WTC11 (cell line): ENCODE results near the gene CHPT1. TPM values are rescaled to one million over a fixed set of nuclear protein-coding genes. Genes with fewer than 3 reads are reported as not detected.

Experiments used
- ATAC-seq: fragments of 200-7000 bp; cut with Tn5 transposase; 2 replicates; pipeline ENCODE4 v1.10.0; 2021; ENCODE audit warnings: mild to moderate bottlenecking, moderate library complexity
- CTCF ChIA-PET: fragments of 300-600 bp; sonication (Branson Sonifier 250); formaldehyde crosslinking; loops from one replicate; lab custom pipeline; 2021; ENCODE audit warnings: antibody characterized with exemption; lab: Charles Lee
- POLR2A ChIA-PET: fragments of 350-600 bp; sonication (Branson Sonifier 250); formaldehyde crosslinking; loops from one replicate; lab custom pipeline; 2021; ENCODE audit warnings: antibody characterized with exemption; lab: Charles Lee
- DNase-seq: peaks from one replicate; pipeline ENCODE4 v3.0.0; 2021; ENCODE audit warnings: low spot score
- H3K27ac Mint-ChIP-seq: 2 replicates; pipeline ENCODE4 v1.8.0; 2021; ENCODE audit warnings: mixed read lengths
- H3K27me3 Mint-ChIP-seq: 2 replicates; pipeline ENCODE4 v1.8.0; 2021; ENCODE audit warnings: low read depth, mild to moderate bottlenecking, moderate library complexity, mixed read lengths
- H3K36me3 Mint-ChIP-seq: 2 replicates; pipeline ENCODE4 v1.8.0; 2021; ENCODE audit warnings: mixed read lengths
- H3K4me1 Mint-ChIP-seq: 2 replicates; pipeline ENCODE4 v1.8.0; 2022; ENCODE audit warnings: mixed read lengths
- H3K4me3 Mint-ChIP-seq: 2 replicates; pipeline ENCODE4 v1.8.0; 2021; ENCODE audit warnings: mild to moderate bottlenecking, moderate library complexity, mixed read lengths
- H3K9me3 Mint-ChIP-seq: 2 replicates; pipeline ENCODE4 v1.8.0; 2021; ENCODE audit warnings: mixed read lengths
- AFF4 ChIP-seq: sonication (generic); formaldehyde crosslinking; IDR thresholded peaks from 2 replicates; pipeline ENCODE4 v1.8.1; 2023; ENCODE audit warnings: mild to moderate bottlenecking, missing genetic modification reagents, borderline replicate concordance
- ATF1 ChIP-seq: sonication (generic); formaldehyde crosslinking; IDR thresholded peaks from 2 replicates; pipeline ENCODE4 v1.8.1; 2023; ENCODE audit warnings: mild to moderate bottlenecking, moderate library complexity, missing genetic modification reagents
- CDX4 ChIP-seq: fragments of 250-450 bp; sonication (Bioruptor Pico); IDR thresholded peaks from 2 replicates; pipeline ENCODE4 v1.9.0; 2021; ENCODE audit warnings: moderate library complexity, mild to moderate bottlenecking, inconsistent platforms, borderline replicate concordance
- ETV6 ChIP-seq: sonication (generic); formaldehyde crosslinking; IDR thresholded peaks from 2 replicates; pipeline ENCODE4 v1.8.1; 2022; ENCODE audit warnings: mild to moderate bottlenecking, missing genetic modification reagents
- HMGA2 ChIP-seq: fragments of 250-450 bp; sonication (Bioruptor Pico); IDR thresholded peaks from 2 replicates; pipeline ENCODE4 v1.4.0; 2021; ENCODE audit warnings: mild to moderate bottlenecking, moderate library complexity
- HMGXB4 ChIP-seq: sonication (generic); formaldehyde crosslinking; IDR thresholded peaks from 2 replicates; pipeline ENCODE4 v1.8.1; 2023; ENCODE audit warnings: mild to moderate bottlenecking, moderate library complexity, missing genetic modification reagents
- JAZF1 ChIP-seq: fragments of 250-450 bp; sonication (Bioruptor Pico); IDR thresholded peaks from 2 replicates; pipeline ENCODE4 v1.9.0; 2021; ENCODE audit warnings: moderate library complexity, mild to moderate bottlenecking, inconsistent platforms
- JUN ChIP-seq: sonication (generic); formaldehyde crosslinking; IDR thresholded peaks from 2 replicates; pipeline ENCODE4 v1.8.0; 2023; ENCODE audit warnings: mild to moderate bottlenecking, missing genetic modification reagents
- MXD4 ChIP-seq: fragments of 250-450 bp; sonication (Bioruptor Pico); IDR thresholded peaks from 2 replicates; pipeline ENCODE4 v1.8.0; 2021; ENCODE audit warnings: mild to moderate bottlenecking, moderate library complexity, borderline replicate concordance
- NR1H2 ChIP-seq: sonication (generic); formaldehyde crosslinking; IDR thresholded peaks from 2 replicates; pipeline ENCODE4 v1.9.0; 2021; ENCODE audit warnings: mild to moderate bottlenecking, moderate library complexity, missing genetic modification reagents
- NR2C2 ChIP-seq: sonication (generic); formaldehyde crosslinking; IDR thresholded peaks from 2 replicates; pipeline ENCODE4 v1.8.0; 2022; ENCODE audit warnings: mild to moderate bottlenecking, missing genetic modification reagents
- PRDM15 ChIP-seq: sonication (generic); formaldehyde crosslinking; IDR thresholded peaks from 2 replicates; pipeline ENCODE4 v1.8.0; 2022; ENCODE audit warnings: missing genetic modification reagents
- PRRX2 ChIP-seq: fragments of 250-450 bp; sonication (Bioruptor Pico); IDR thresholded peaks from 2 replicates; pipeline ENCODE4 v1.8.0; 2021; ENCODE audit warnings: mild to moderate bottlenecking
- RORB ChIP-seq: fragments of 250-450 bp; sonication (Bioruptor Pico); IDR thresholded peaks from 2 replicates; pipeline ENCODE4 v1.9.0; 2021; ENCODE audit warnings: mild to moderate bottlenecking
- SOX15 ChIP-seq: fragments of 250-450 bp; sonication (Bioruptor Pico); IDR thresholded peaks from 2 replicates; pipeline ENCODE4 v1.9.0; 2021; ENCODE audit warnings: mild to moderate bottlenecking
- STAT6 ChIP-seq: sonication (generic); formaldehyde crosslinking; conservative IDR thresholded peaks from 2 replicates; pipeline ENCODE4 v1.8.1; 2023; ENCODE audit warnings: mild to moderate bottlenecking, low read depth, missing genetic modification reagents, moderate library complexity
- ZBTB43 ChIP-seq: sonication (generic); formaldehyde crosslinking; IDR thresholded peaks from 2 replicates; pipeline ENCODE4 v1.8.1; 2023; ENCODE audit warnings: mild to moderate bottlenecking, missing genetic modification reagents
- ZNF423 ChIP-seq: fragments of 250-450 bp; sonication (Bioruptor Pico); IDR thresholded peaks from 2 replicates; pipeline ENCODE4 v2.1.2; 2022; ENCODE audit warnings: mild to moderate bottlenecking, moderate library complexity
- total RNA-seq: library from RNA; stranded (reverse); gene quantifications from 3 replicates; pipeline ENCODE4 v1.2.3, GENCODE V29; 2021

CHPT1 gene
- total RNA-seq, 1 experiment from 2014 or later, result 19.1 TPM

GRCh38 chr12:101720118-101720517 lies 22.7 kb downstream of the CHPT1 start:
- CTCF ChIA-PET, result no interaction called here
- Mint-ChIP-seq H3K4me3 (no peak overlapping the region), H3K36me3 (no peaks in the 10 kb centered on the region), H3K27ac (no peak overlapping the region), H3K27me3 (no peaks in the 10 kb centered on the region), H3K9me3 (no peaks in the 10 kb centered on the region), H3K4me1 (peaks cover 7% of the 10 kb centered on the region)
- DNase-seq (no peak), ATAC-seq (no peak)
- no peak for TF ChIP-seq CDX4 (CRISPR knock-in tag)
- no peak for TF ChIP-seq MXD4 (CRISPR knock-in tag)
- no peak for TF ChIP-seq HMGXB4 (CRISPR knock-in tag)
- TF ChIP-seq HMGA2 (CRISPR knock-in tag), result no peak
- TF ChIP-seq STAT6, result no peak
- no peak for TF ChIP-seq ZBTB43 (CRISPR knock-in tag)
- TF ChIP-seq RORB (CRISPR knock-in tag), result no peak
- TF ChIP-seq NR1H2 (CRISPR knock-in tag), result no peak
- TF ChIP-seq AFF4 (CRISPR knock-in tag), result no peak
- no peak for TF ChIP-seq JAZF1 (CRISPR knock-in tag)
- POLR2A ChIA-PET, result no interaction called here

GRCh38 chr12:101722392-101722791 lies 25.0 kb downstream of the CHPT1 start:
- no peak for ATAC-seq
- H3K27ac Mint-ChIP-seq, result no peak overlapping the region
- H3K4me3 Mint-ChIP-seq, result no peak overlapping the region
- TF ChIP-seq ZNF423 (no peak), NR2C2 (CRISPR knock-in tag) (no peak), PRRX2 (CRISPR knock-in tag) (no peak), HMGXB4 (CRISPR knock-in tag) (no peak), PRDM15 (CRISPR knock-in tag) (no peak), JUN (no peak), ATF1 (CRISPR knock-in tag) (no peak), SOX15 (CRISPR knock-in tag) (no peak), ETV6 (CRISPR knock-in tag) (no peak)
- DNase-seq, result no peak
- CTCF ChIA-PET, result interaction anchor here (0.7 to 3.1 kb wide), 2 partner anchors 37 to 186 kb away, joined by 3 to 8 read pairs; no protein-coding TSS in a partner anchor
- no peaks in the 10 kb centered on the region for H3K4me1 Mint-ChIP-seq
- POLR2A ChIA-PET, result no interaction called here
- no peaks in the 10 kb centered on the region for H3K36me3 Mint-ChIP-seq
- H3K27me3 Mint-ChIP-seq, result no peaks in the 10 kb centered on the region
- H3K9me3 Mint-ChIP-seq, result no peaks in the 10 kb centered on the region
